HCT116 (cell line): ENCODE data around the gene EHBP1. TPM values are rescaled to one million over a fixed set of nuclear protein-coding genes. Genes with fewer than 3 reads are reported as not detected.

ENCODE experiments used
- ATAC-seq: fragments of 200-7000 bp; cut with Tn5 transposase; 2 replicates; pipeline ENCODE4 v1.9.1; 2020; ENCODE audit warnings: mild to moderate bottlenecking, moderate library complexity
- BruUV-seq: library from RNA; stranded (reverse); fragments of 400-500 nt; replicated peaks from 2 replicates; lab custom pipeline; 2021; lab: Mats Ljungman, UMichigan
- CTCF ChIA-PET: fragments of 300-600 bp; sonication (Branson Sonifier 250); formaldehyde crosslinking; loops from one replicate; lab custom pipeline; 2021; ENCODE audit warnings: antibody characterized with exemption; lab: Charles Lee
- POLR2A ChIA-PET: fragments of 300-600, 350-600 bp; sonication (Branson Sonifier 250); formaldehyde crosslinking; loops from one replicate; lab custom pipeline; 2021; ENCODE audit warnings: antibody characterized with exemption; lab: Charles Lee
- RAD21 ChIA-PET, 2 experiments: fragments of 300-600 bp; sonication (Branson Sonifier 250); formaldehyde crosslinking; loops; one replicate each; lab custom pipeline; 2023; ENCODE audit warnings: low total read pairs in 2 of 2; ENCODE audit not compliant: uncharacterized antibody in 2 of 2, unreplicated experiment in 2 of 2, low non-redundant PET in 1 of 2; lab: Charles Lee
- DNase-seq: peaks from one replicate; pipeline ENCODE4 v3.0.0-alpha.2; 2010; ENCODE audit warnings: low read depth, low spot score
- H2AFZ ChIP-seq: fragments of 200-600 bp; shearing (Covaris generic), sonication (generic); 2 replicates; pipeline ENCODE4 v1.6.1; 2017; ENCODE audit warnings: low read depth, mixed run types, mixed read lengths, antibody characterized with exemption, low read length; ENCODE audit not compliant: poor library complexity, severe bottlenecking
- H3K27ac ChIP-seq: 2 replicates; pipeline ENCODE4 v1.5.1; 2012; ENCODE audit warnings: low read depth, low read length
- H3K27me3 ChIP-seq: fragments of 200-600 bp; sonication (generic); 2 replicates; pipeline ENCODE4 v1.6.1; 2016; ENCODE audit warnings: mixed run types, low read length, mixed read lengths; ENCODE audit not compliant: insufficient read depth
- H3K36me3 ChIP-seq, 2 experiments: fragments of 200-500 bp in 1 of 2; fragments of 200-600 bp in 1 of 2; sonication (Bioruptor generic) in 1 of 2; sonication (generic) in 1 of 2; 2 replicates each; pipeline versions ENCODE4 v1.5.1 to v1.6.1; 2014 to 2016; ENCODE audit warnings: low read length in 2 of 2, inconsistent platforms in 1 of 2, mixed read lengths in 1 of 2, mixed run types in 1 of 2; ENCODE audit not compliant: insufficient read depth in 2 of 2, control insufficient read depth in 1 of 2
- H3K4me1 ChIP-seq, 2 experiments: fragments of 200-600 bp in 1 of 2; sonication (generic) in 1 of 2; 2 replicates each; pipeline versions ENCODE4 v1.5.1 to v1.6.1; 2012 to 2017; ENCODE audit warnings: low read length in 2 of 2, inconsistent platforms in 1 of 2, mild to moderate bottlenecking in 1 of 2, mixed read lengths in 1 of 2, mixed run types in 1 of 2, moderate library complexity in 1 of 2; ENCODE audit not compliant: insufficient read depth in 2 of 2, control insufficient read depth in 1 of 2
- H3K4me2 ChIP-seq: fragments of 200-600 bp; sonication (generic); 2 replicates; pipeline ENCODE4 v1.6.1; 2017; ENCODE audit warnings: mixed run types, low read length, mixed read lengths
- H3K4me3 ChIP-seq, 2 experiments: fragments of 200-600 bp in 1 of 2; sonication (generic) in 1 of 2; replicated peaks in 1 of 2; 2 replicates each; pipeline ENCODE4 v1.5.1; 2011 to 2016; ENCODE audit warnings: low read length in 2 of 2, control low read depth in 1 of 2, low read depth in 1 of 2, mild to moderate bottlenecking in 1 of 2, mixed read lengths in 1 of 2, mixed run types in 1 of 2
- H3K79me2 ChIP-seq: fragments of 200-600 bp; sonication (generic); 2 replicates; pipeline ENCODE4 v1.6.1; 2017; ENCODE audit warnings: mild to moderate bottlenecking, mixed run types, low read length, moderate library complexity, mixed read lengths; ENCODE audit not compliant: insufficient read depth
- H3K9ac ChIP-seq: fragments of 200-600 bp; sonication (generic); 2 replicates; pipeline ENCODE4 v1.6.1; 2016; ENCODE audit warnings: low read length, mixed read lengths
- H3K9me2 ChIP-seq: fragments of 200-600 bp; sonication (generic), shearing (Covaris generic); 2 replicates; pipeline ENCODE4 v1.6.1; 2017; ENCODE audit warnings: mixed run types, mild to moderate bottlenecking, moderate library complexity; ENCODE audit not compliant: insufficient read depth
- H3K9me3 ChIP-seq, 2 experiments: fragments of 200-500 bp in 1 of 2; fragments of 200-600 bp in 1 of 2; sonication (Bioruptor generic) in 1 of 2; sonication (generic) in 1 of 2; 2 replicates each; pipeline ENCODE4 v1.6.1; 2014 to 2017; ENCODE audit warnings: low read length in 2 of 2, mixed read lengths in 2 of 2, inconsistent platforms in 1 of 2, low read depth in 1 of 2, mild to moderate bottlenecking in 1 of 2, mixed run types in 1 of 2, moderate library complexity in 1 of 2; ENCODE audit not compliant: control insufficient read depth in 1 of 2, insufficient read depth in 1 of 2
- H4K20me1 ChIP-seq: fragments of 200-600 bp; sonication (generic), shearing (Covaris generic); 2 replicates; pipeline ENCODE4 v1.6.1; 2017; ENCODE audit warnings: mixed run types, mild to moderate bottlenecking, moderate library complexity; ENCODE audit not compliant: insufficient read depth
- CEBPB ChIP-seq: IDR thresholded peaks from 2 replicates; pipeline ENCODE4 v1.6.1; 2012; ENCODE audit warnings: low read depth
- CTCF ChIP-seq, 3 experiments: fragments of 200-600 bp in 1 of 3; sonication (generic) in 1 of 3; IDR thresholded peaks in 2 of 3; conservative IDR thresholded peaks in 1 of 3; 2 replicates each; pipeline ENCODE4 v1.5.1; 2012 to 2017; ENCODE audit warnings: low read depth in 2 of 3, low read length in 2 of 3, antibody characterized with exemption in 1 of 3, borderline replicate concordance in 1 of 3, control low read depth in 1 of 3, mild to moderate bottlenecking in 1 of 3, mixed read lengths in 1 of 3, mixed run types in 1 of 3, moderate library complexity in 1 of 3; ENCODE audit not compliant: insufficient read depth in 1 of 3
- EGR1 ChIP-seq: IDR thresholded peaks from 2 replicates; pipeline ENCODE4 v1.6.1; 2012; ENCODE audit warnings: low read depth
- ELF1 ChIP-seq: IDR thresholded peaks from 2 replicates; pipeline ENCODE4 v1.6.1; 2012; ENCODE audit warnings: low read depth, borderline replicate concordance
- EZH2 ChIP-seq: fragments of 200-600 bp; sonication (generic); IDR thresholded peaks from 2 replicates; pipeline ENCODE4 v1.6.1; 2017; ENCODE audit warnings: antibody characterized with exemption, mixed run types
- MAX ChIP-seq: IDR thresholded peaks from 2 replicates; pipeline ENCODE4 v1.6.1; 2012
- POLR2A ChIP-seq: IDR thresholded peaks from 2 replicates; pipeline ENCODE4 v1.7.0; 2011; ENCODE audit warnings: borderline replicate concordance; ENCODE audit not compliant: insufficient read depth, insufficient read length; ENCODE audit errors: extremely low read depth
- RAD21 ChIP-seq: IDR thresholded peaks from 2 replicates; pipeline ENCODE4 v1.6.1; 2012; ENCODE audit warnings: low read depth, mild to moderate bottlenecking
- REST ChIP-seq: IDR thresholded peaks from 2 replicates; pipeline ENCODE4 v1.6.1; 2012; ENCODE audit warnings: low read depth
- SIN3A ChIP-seq: IDR thresholded peaks from 2 replicates; pipeline ENCODE4 v1.6.1; 2012; ENCODE audit warnings: low read depth
- SP1 ChIP-seq: IDR thresholded peaks from 2 replicates; pipeline ENCODE4 v1.6.1; 2012; ENCODE audit warnings: low read depth
- SRF ChIP-seq: IDR thresholded peaks from 2 replicates; pipeline ENCODE4 v1.6.1; 2012; ENCODE audit warnings: low read depth
- TCF7L2 ChIP-seq: IDR thresholded peaks from 2 replicates; pipeline ENCODE4 v1.7.0; 2011; ENCODE audit warnings: borderline replicate concordance, inconsistent platforms; ENCODE audit not compliant: insufficient read depth, insufficient read length; ENCODE audit errors: extremely low read depth
- ZBTB33 ChIP-seq: IDR thresholded peaks from 2 replicates; pipeline ENCODE4 v1.6.1; 2011; ENCODE audit warnings: mild to moderate bottlenecking, low read length, moderate library complexity; ENCODE audit not compliant: insufficient replicate concordance; ENCODE audit errors: extremely low read depth
- ZFX ChIP-seq: fragments of 450-650 bp; IDR thresholded peaks from 2 replicates; pipeline ENCODE4 v1.6.1; 2017
- ZNF274 ChIP-seq: fragments of 200-500 bp; sonication (Bioruptor generic); IDR thresholded peaks from 2 replicates; pipeline ENCODE4 v1.6.1; 2014; ENCODE audit warnings: mild to moderate bottlenecking, low read depth, low read length, inconsistent platforms
- intact Hi-C: fragments of 100-400 bp; cut with micrococcal nuclease; formaldehyde crosslinking; loops from 2 replicates; pipeline ENCODE4 v1.10.0; 2022
- total RNA-seq: library from RNA; stranded (reverse); gene quantifications from one replicate; pipeline ENCODE4 v1.2.1, GENCODE V29; 2021; ENCODE audit not compliant: unreplicated experiment

EHBP1 gene
- total RNA-seq, 1 experiment from 2014 or later: 89.9 TPM

- no peak for TF ChIP-seq REST
- no peak for TF ChIP-seq SP1
- no peak for TF ChIP-seq TCF7L2
- no peak for TF ChIP-seq ZFX
- TF ChIP-seq, all 23 proteins: peak for 0
Measured at GRCh38 chr2:62724106-62724505, 18.6 kb downstream of the EHBP1 start (continued).

- Histone ChIP-seq H3K27me3 (no peaks in the 10 kb centered on the region), H3K9me2 (no peaks in the 10 kb centered on the region), H3K4me1 (peaks cover 36 to 54% of the 10 kb centered on the region in 2 experiments), H4K20me1 (no peaks in the 10 kb centered on the region; the same call in 1 of the 2 replicates), H3K9me3 (no peaks in the 10 kb centered on the region), H3K27ac (peak overlapping the region; percentile 49), H3K79me2 (peaks cover 96% of the 10 kb centered on the region), H3K9ac (no peak overlapping the region), H2AFZ (no peak overlapping the region), H3K36me3 (peaks cover 0 to 5% of the 10 kb centered on the region in 2 experiments; a peak in 1 of 4 replicates), H3K4me3 (no peak overlapping the region), H3K4me2 (peak overlapping the region; percentile 33)
- ChIA-PET RAD21 (no interaction called here), CTCF (interaction anchor here (0.8 kb wide), 1 partner anchor 268 kb away, joined by 4 read pairs; no protein-coding TSS in a partner anchor), POLR2A (interaction anchor here (1.4 kb wide), 1 partner anchor 20 kb away, joined by 4 read pairs; the partner anchor contains the start of gene EHBP1)
- intact Hi-C loops: loop anchor here (1.0 kb wide), 1 partner anchor 268 kb away; no protein-coding TSS in a partner anchor
- ATAC-seq (peak; percentile 95), DNase-seq (peak; percentile 22)
- no TSS peak for BruUV-seq
- no peak for TF ChIP-seq EZH2
- TF ChIP-seq EGR1: no peak
- TF ChIP-seq SRF: no peak
- no peak for TF ChIP-seq ZBTB33
- no peak for TF ChIP-seq CEBPB
- no peak for TF ChIP-seq SIN3A
- TF ChIP-seq POLR2A: no peak
- no peak for TF ChIP-seq SP1
- peak; percentile 29 to 70 (median 63); a peak in 5 of 6 replicates for TF ChIP-seq CTCF (IDR thresholded peaks at IDR 0.05 in 2 of 3, conservative IDR thresholded peaks at IDR 0.05 in 1 of 3; ENCODE audit: borderline replicate concordance in 1 of 3, insufficient read depth in 1 of 3, low read depth in 2 of 3, low read length in 2 of 3)
- TF ChIP-seq RAD21: peak; percentile 69
- no peak; the same call in 1 of the 2 replicates for TF ChIP-seq MAX
- no peak for TF ChIP-seq ELF1
- TF ChIP-seq ZNF274: no peak
Measured at GRCh38 chr2:62724886-62725711, 19.6 kb downstream of the EHBP1 start.
